GM19240 (cell line): ENCODE results near the gene TFPT.
"Not testable (repeated sequence)": the region's sequence is repeated elsewhere in the genome, so short reads cannot be mapped to it uniquely, and the experiment has no call there.

Source experiments
- DNase-seq: peaks from one replicate; pipeline ENCODE4 v3.0.0; 2011; ENCODE audit warnings: low spot score; ENCODE audit not compliant: insufficient read length

The TFPT gene

DNA sequence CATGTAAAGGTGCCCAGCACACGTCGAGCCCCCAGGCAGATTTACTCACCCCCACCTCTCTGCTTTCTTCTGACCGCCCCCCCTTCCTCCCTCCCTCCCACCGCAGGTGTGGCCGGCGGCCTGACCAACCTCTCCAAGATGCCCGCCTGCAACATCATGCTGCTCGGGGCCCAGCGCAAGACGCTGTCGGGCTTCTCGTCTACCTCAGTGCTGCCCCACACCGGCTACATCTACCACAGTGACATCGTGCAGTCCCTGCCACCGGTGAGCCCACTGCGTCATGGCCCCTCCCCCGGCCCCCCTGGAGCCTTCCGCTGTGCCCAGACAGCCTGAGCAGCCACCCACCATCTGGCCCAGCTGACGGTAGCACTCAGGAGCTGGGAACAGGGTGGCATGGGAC, 8.9 kb upstream of the TFPT start:
- DNase-seq: no peak

DNA sequence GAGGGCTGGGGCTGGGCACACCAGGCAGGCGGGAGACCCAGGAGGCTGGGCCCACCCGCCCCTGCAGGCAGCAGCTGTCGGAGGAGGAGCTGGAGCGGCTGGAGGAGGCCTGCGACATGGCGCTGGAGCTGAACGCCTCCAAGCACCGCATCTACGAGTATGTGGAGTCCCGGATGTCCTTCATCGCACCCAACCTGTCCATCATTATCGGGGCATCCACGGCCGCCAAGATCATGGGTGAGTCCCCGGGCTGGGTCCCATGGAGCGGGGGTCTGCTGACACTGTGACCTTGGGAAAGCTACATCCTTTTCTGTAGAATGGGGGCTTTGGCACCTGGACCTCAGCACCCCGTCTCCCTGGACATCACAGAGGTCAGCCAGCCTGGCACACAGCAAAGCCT, 8.2 kb upstream of the TFPT start:
- DNase-seq: no peak

DNA sequence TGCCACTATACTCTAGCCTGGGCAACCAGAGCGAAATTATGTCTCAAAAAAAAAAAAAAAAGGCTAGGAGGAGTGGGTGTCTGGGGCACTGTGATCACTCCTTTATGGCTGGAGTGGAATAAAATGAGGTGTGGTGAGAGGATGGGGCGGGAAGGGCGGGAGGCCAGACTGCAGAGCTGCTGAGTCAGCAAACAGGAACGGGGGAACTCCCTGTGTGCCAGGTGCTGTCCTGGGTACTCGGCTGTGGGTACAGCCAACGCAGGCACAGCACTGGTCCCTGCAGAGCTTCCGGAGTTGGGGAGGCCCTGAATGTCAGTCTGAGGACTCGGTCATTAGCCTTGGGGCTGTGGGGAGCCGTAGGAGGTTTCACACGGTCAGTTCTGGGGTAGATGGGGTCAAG, 5.8 kb upstream of the TFPT start:
- no peak for DNase-seq

DNA sequence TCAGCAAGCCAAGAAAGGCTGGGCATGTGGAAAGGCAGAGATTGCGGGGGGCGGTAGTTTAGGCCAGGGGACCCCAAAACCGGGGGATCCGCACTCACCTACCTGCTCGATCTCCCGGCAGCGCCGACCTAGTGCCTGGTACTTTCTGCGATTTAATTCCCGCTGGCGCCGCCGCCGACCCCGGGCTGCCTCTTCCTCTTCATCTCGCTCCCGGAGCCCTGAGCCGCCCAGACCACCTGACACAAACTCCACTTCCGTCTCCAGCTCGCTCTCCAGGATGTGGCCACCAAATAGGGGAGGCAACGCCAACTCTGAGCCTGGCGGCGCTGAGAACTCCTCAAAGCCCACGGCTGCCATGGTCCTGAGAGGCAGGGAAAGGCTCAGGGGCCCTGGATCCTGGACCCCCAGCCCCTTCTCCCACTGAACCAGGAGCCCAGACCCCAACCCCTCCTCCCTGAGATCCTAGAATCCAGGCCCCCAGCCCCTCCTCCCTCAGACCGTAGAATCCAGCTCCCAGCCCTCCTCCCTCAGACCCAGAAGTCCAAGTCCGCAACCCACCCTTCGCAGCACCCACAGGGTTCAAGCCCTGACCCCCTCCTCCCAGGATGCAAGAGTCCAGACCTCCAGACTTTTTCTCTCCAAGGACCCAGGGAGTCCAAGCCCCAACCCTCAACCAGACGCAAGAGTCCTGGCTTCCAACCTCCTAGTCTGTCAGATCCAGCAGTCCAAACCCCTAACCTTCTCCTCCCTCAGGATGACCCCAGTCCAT, 933 bp downstream of the TFPT start:
- no peak for DNase-seq

DNA sequence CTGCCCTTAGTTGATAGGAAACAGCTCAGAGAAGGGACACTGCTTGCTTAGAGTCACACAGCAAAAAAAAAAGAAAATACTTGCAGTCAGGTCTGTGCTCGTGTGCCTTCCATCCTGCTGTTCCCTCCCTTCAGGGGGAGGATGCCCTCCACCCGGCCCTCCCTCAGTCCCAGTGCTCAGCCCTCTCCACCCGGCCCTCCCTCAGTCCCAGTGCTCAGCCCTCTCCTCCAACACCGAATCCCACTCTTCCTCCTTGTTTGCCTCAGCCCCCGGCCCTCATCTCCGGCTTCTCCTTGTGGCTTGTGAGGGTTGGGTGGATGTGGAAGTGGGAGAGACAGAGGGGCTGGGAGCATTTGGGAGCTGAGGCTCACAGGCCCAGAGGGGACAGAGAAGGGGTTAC, 5.8 kb downstream of the TFPT start:
- DNase-seq: no peak

DNA sequence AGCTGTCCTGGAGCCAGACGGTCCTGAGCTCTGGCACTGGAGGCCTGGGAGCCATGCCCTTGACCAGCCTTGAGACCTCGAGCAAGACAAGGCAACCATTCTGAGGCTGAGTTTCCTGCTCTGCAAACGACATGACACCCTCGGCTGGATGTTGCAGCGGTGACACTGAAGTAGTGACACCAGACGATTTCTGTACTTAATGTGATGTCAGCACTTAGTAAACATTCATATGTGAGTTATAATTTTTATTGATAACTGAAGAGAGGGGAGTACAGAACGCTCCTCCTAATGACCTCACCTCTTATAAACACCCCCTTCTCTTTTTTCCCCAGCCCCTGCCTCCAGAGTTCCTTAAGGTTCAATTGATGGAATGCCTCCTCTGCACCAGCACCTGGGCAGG, 7.0 kb downstream of the TFPT start:
- no peak for DNase-seq

DNA sequence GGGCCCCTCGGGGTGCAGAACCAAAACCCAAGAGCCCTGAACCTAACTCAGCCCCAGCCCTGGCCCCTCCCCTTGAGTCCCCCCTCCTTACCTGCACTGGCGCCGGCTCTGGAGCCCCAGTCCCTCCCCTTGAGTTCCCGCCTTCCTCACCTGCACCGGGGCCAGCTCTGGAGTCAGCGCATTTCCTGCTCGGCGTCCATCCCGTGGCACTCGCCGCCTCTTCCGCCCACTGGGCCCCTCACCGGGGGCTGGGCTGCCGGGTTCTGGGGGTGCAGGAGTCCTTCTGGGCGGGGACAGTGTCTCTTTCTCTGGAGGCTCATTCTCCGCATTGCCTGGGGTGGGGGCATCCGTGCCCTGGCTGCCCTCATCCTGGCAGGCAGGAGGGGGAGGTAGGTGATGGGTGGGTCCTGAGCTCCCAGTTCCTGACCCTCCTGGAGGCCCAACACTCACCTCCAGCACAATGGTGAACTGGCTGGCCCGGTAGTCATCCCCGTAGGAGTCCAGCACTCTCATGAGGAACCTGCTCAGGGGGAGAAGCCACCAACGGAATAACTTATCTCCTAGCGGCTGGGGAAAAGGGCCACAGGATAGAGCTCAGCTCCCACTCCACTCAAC, 7.5 kb downstream of the TFPT start:
- DNase-seq: no peak

DNA sequence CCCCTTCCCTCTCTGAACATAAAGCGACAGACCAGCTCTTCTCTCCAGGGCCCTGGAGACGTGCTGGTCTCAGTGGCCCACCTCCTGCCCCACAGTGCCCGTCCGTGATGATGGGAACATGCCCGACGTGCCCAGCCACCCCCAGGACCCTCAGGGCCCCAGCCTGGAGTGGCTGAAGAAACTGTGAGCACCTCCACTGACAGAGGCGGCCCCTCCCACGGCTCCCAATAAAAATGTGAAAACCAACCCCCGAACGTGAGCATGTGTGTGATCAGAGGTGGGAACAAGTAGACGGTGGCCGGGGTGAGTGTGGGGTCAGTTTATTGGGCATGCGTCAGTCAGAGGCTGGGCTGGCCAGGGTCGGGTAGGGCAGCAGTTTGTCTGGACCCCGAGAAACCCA, 8.7 kb downstream of the TFPT start:
- DNase-seq: no peak

DNA sequence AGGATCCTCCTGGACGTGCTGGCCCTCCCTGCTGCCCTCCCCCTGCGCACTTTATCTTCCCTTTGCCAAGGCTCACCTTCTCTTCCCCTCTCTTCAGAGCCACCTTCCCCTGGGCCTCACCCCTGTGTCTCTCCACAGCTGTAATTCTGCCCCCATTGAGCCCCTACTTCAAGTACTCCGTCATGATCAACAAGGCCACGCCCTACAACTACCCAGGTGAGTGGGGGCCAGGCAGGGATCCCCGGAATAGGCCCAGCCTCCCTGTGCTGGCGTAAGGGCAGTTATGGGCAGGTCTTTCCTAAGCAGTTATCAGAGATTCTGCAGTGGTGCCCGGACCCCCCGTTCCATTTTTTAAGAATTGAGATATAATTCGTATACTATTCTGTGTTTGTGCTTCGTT, 9.7 kb downstream of the TFPT start:
- no peak for DNase-seq

DNA sequence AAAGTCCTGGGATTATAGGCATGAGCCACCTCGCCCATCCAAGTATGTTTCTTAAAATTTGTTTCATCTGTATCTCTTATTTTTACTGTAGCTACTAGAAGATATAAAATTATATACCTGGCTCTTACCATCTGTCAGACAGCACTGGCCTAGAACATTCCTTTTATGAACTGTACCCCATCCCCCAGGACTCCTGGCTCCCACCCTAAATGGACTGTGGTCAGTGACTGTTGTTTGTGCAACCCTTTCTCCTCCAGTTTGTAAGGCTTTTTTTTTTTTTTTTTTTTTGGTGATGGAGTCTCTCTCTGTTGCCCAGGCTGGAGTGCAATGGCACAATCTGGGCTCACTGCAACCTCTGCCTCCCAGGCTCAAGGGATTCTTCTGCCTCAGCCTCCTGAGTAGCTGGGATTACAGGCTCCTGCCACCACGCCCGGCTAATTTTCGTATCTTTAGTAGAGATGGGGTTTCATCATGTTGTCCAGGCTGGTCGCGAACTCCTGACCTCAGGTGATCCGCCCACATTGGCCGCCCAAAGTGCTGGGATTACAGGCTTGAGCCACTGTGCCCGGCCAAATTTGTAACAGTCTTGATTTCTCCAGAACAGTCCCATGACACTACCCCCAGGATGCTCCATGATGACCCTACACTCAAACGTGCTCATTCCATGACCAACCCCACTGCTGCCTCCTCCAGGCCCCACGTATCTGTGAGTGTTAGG, 10.3 kb downstream of the TFPT start:
- no peak for DNase-seq

DNA sequence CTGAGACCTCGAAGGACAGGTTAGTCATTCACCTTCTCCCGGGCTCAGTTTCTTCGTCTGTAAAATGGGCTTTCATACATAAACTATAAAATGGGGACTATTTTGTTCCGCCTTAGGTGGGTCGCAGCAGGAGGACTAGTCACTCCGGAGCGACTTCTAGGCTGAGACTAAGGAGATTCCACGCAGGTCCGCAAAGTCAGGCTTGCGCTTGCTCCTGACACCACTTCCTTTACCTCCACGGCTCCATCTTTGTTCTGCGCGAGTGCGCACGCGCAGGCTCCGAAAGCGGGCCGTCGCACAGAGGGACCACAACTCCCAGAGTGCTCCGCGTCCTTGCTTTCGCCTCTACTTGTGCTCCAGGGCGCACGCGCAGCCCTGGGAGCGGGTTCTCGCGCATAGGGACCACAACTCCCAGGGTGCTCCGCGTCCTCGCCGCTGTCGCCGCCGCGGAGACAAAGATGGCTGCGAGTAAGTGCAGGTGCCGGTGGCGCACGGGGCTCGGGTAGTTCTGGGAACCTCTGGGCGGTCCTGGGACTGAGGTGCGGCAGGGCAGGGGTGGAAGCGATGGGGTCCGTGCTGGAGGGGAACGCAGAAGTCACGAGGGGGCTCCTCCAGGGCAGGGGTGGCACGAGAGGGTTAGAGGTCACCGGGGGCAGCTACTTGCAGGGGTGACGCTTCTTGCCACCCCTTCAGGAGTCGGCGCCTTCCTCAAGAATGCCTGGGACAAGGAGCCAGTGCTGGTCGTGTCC, 12.9 kb downstream of the TFPT start, which contains the start of gene NDUFA3:
NDUFA3 (plus strand) TSS at position 435 of the 749 bp plus-strand sequence; CDS start at position 459, 24 bp downstream.
- peak; percentile 100 for DNase-seq

DNA sequence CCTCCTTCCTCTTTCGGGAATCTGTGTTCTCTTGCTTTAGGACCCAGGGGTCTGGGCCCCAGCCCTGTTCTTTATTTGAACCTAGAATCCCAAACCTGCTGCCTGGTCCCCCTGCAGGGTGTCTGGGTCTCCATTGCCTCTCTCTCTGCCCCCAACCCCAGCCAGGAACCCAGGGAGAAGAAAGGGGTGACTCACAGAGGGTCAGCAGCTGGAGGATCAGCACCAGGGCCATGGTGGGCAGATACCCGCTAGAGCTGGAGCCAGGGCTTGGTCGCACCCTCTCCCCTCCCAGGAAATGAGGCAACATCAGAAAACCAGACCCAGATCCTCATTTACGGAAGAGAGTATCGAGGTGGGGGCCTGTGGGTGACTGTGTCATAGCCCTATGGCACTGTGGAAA, 14.9 kb downstream of the TFPT start, which contains the start of gene OSCAR:
OSCAR (minus strand) TSS at position 243 of the 400 bp plus-strand sequence; CDS start at position 232, 11 bp downstream.
- no peak for DNase-seq

DNA sequence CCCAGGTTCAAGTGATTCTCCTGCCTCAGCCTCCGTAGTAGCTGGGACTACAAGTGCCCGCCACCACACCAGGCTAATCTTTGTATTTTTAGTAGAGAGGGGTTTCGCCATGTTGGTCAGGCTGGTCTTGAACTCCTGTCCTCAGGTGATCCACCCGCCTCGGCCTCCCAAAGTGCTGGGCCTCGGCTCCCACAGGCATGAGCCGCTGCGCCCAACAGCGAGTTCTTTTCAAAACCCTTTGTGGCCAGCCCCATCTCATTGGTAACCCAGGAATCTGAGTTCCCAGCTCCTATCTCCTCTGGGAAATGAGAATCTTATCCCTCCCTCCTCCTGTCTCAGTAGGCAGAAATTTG, 15.6 kb downstream of the TFPT start:
- DNase-seq: not testable (repeated sequence)

DNA sequence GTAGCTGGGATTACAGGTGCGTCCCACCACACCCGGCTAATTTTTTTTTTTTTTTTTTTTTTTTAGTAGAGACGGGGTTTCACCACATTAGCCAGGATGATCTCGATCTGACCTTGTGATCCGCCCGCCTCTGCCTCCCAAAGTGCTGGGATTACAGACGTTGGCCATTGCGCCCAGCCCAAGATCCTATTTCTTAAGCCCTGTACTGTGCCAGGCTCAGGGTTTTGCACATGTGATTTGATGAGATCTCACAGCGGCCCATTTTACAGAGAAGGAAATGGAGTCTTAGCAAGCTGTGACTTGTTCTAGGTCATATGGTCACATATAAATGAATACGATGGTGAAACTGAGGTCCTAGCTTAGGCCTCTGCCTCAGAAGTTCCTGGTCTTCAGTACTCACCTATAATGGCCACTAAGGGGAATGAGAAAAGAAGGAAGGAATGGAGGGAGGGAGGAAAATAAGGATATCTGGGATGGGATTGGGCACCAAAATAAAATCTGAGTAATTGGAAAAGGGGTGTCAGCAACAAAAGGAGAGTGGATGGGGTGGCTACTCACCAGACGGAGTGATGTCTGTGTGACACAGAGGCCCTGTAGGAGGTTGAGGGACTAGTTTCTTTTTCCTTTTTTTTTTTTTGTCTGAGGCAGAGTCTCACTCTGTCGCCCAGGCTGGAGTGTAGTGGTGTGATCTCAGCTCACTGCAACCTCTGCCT, 16.1 kb downstream of the TFPT start:
- no peak for DNase-seq

DNA sequence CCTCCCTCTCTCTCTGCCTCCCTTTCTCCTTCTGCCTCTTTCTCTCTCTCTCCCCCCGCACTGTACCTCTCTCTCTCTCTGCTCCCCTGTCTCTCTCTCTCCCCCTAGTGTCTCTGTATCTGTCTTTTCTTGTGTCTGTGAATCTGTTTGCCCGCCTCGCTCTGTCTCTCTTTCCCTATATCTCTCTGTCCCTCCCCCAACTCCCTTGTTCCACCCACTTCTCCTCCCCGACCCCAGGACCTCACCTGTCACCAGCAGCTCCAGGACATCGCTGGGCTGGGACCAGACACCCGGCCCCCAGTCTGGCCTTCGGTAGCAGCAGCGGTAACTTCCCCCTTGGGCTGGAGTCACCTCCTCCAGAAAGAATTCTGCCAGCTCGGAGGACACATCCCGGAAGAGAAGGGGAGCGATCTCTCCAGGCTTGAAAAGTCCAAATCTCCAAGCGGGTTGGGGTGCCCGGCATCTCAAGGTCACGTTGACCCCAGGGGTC, 18.8 kb downstream of the TFPT start:
- DNase-seq: no peak

DNA sequence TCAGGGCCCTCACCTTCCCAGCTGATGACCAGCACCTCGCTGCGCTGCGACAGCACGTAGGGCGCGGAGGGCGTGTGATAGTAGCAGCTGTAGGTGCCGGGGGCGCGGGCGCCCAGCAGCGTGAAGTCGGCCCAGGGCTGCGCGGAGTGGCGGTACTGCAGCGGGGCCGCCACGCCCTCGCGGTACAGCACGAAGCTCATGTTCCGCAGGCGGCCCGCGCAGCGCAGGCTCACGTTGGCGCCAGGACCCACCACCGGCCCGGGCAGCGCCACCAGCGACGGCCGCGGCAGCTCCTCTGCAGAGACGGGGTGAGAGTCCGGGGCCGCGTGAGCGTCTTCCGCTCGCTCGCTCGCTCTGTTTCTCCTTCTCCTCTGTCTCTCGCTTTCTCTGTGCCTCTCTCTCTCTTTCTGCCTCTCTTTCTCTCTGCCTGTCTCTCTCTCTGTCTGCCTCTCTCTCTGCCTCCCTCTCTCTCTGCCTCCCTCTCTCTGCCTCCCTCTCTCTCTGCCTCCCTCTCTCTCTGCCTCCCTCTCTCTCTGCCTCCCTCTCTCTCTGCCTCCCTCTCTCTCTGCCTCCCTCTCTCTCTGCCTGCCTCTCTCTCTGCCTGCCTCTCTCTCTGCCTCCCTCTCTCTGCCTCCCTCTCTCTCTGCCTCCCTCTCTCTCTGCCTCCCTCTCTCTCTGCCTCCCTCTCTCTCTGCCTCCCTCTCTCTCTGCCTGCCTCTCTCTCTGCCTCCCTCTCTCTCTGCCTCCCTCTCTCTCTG, 19.4 kb downstream of the TFPT start:
- DNase-seq: not testable (repeated sequence)

DNA sequence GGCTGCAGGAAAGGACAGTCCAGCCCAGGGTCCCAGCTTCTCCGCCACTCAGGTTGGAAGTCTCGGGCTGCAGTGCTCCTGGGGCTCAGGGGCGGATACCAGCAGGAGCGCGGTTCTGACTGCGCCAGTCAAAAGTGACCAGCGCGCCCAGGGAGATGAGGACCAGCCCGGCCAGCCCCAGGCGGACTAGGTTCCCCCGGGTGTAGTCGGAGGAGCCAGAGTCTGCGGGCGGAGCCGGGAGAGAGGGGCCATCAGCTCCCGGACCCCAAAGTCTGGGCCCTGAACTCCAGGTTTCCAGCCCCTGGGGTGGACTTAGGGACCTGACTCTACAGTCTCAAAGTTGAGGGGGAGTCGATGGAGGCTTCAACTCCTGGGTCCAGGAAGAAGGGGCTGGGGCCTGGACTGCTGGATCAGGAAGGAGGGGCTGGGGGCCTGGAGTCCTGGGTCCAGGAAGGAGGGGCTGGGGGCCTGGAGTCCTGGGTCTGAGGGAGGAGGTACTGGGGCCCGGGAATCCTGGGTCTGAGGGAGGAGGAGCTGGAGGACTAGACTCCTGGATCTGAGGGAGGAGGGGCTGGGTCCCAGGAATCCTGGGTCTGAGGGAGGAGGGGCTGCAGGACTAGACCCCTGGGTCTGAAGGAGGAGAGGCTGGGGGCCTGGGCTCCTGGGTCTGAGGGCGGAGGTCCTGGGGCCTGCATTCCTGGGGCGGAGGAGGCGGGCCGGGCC, 20.2 kb downstream of the TFPT start:
- DNase-seq: no peak

DNA sequence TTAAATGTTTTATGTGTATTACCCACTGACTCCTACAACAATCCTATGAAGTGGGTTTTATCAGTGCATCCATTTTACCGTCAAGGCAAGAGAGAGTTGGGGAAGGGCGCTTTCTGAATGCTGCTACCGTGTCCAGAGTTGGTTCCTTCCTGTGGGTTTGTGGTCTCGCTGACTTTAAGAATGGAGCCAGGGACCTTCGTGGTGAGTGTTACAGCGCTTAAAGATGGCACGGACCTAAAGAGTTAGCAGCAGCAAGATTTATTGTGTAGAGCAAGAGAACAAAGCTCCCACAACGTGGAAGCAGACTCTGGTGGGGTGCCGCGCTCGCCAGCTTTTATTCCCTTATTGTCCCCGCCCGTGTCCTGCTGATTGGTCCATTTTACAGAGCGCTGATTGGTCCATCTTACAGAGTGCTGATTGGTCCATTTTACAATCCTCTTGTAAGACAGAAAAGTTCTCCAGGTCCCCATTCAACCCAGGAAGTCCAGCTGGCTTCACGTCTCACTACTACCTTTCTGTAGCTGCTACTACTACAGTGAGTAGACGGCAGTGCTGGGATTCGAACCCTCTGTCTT, 20.9 kb downstream of the TFPT start:
- no peak for DNase-seq

DNA sequence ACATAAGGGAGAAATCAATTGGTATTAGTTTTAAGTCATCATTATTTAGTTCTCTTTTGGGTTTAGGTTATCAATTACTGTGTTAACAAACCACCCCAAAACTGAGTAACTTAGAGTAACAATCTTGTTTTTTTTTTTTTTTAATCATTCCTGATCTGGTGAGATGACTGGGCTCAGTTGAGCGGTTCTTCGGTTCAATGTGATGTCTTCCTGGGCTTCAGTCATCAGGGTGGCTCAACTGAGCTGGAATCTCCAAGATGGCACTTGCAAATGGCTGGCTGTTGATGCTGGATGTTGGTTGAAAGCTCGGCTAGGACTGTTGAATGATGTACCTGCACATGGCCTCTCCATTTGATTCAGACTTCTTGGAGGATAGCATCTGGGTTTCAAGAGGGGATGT, 31.0 kb downstream of the TFPT start:
- DNase-seq: no peak
